GM12874 (cell line): ENCODE measurements around the gene MGMT.

ENCODE experiments used
- TF ChIP-seq, protein P1 (sequence below): IDR thresholded peaks from 2 replicates; pipeline ENCODE4 v1.5.1; 2011; ENCODE audit warnings: low read depth, mild to moderate bottlenecking, control low read depth, low read length, moderate library complexity; ENCODE audit not compliant: insufficient read depth

MGMT gene

DNA sequence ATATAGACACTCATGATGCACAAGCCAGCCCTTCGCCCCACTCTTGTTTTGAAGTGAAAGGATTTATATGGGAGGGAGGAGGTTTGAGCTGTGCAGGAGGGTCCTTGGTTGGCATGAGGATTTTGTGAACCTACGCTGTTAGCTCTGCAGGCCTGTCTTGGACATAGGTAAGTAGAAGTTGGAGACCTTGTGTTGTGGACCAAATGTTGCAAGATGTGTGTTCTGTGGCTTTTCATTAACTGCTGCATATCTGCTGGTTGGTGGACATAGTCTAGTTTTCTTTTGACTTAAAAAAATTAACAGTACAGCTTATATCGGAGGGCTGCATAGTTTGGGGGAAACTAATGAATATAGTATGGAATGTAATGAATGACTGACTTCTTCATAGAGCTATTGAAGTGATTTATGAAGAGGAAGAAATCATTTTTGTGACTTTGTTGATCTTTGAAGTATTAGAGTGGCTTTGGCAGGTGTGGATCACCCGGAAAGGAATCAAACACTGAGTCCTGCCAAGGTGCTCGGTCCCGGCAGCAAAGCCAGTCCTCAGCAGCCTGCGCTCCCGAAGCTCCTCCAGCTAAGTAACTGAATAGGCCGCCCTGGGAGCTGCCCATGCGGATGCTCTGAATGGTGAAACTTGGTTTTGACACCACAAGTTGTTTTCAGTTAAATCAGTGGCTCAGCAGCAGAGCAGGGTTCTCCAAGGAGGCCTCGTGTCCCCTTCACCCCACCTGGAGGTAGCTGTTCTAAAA lies 3.2 kb downstream of the MGMT start:
- TF ChIP-seq, protein P1, sequence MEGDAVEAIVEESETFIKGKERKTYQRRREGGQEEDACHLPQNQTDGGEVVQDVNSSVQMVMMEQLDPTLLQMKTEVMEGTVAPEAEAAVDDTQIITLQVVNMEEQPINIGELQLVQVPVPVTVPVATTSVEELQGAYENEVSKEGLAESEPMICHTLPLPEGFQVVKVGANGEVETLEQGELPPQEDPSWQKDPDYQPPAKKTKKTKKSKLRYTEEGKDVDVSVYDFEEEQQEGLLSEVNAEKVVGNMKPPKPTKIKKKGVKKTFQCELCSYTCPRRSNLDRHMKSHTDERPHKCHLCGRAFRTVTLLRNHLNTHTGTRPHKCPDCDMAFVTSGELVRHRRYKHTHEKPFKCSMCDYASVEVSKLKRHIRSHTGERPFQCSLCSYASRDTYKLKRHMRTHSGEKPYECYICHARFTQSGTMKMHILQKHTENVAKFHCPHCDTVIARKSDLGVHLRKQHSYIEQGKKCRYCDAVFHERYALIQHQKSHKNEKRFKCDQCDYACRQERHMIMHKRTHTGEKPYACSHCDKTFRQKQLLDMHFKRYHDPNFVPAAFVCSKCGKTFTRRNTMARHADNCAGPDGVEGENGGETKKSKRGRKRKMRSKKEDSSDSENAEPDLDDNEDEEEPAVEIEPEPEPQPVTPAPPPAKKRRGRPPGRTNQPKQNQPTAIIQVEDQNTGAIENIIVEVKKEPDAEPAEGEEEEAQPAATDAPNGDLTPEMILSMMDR = no peak

DNA sequence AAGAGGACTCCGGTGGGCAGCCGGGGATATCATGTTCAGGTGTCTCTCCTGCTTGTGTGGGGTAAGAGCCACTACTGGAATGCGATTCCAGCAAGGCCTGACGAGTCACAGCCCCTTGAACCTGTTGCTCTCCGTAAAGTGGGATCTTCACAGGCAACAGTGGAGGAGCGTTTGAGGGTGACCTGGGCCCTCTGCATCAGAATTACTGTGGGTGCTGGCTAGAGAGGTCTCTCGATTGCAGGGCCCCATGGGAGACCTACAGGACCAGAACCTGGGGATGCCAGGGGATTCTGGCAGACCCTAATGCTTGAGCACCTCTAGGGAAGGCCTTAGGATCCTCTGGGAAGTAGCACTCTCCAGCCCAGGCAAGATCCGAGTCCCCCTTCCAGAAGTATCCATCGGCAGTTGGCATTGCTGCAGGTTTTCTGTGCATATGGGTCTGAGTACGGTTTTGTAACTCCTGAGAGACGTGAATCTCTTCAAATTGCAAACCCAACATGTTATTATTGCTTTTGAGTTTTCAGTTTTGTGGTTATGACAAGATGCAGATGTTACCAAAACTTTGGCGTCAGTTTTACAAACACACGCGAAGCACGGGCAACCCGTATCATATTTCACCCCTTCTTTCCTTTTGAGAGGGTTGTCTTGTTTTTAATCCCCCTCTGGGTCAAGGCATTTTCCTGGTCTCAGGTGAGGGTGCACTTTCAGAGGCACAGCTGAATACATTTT lies 4.6 kb downstream of the MGMT start:
- TF ChIP-seq, protein P1 = no peak

DNA sequence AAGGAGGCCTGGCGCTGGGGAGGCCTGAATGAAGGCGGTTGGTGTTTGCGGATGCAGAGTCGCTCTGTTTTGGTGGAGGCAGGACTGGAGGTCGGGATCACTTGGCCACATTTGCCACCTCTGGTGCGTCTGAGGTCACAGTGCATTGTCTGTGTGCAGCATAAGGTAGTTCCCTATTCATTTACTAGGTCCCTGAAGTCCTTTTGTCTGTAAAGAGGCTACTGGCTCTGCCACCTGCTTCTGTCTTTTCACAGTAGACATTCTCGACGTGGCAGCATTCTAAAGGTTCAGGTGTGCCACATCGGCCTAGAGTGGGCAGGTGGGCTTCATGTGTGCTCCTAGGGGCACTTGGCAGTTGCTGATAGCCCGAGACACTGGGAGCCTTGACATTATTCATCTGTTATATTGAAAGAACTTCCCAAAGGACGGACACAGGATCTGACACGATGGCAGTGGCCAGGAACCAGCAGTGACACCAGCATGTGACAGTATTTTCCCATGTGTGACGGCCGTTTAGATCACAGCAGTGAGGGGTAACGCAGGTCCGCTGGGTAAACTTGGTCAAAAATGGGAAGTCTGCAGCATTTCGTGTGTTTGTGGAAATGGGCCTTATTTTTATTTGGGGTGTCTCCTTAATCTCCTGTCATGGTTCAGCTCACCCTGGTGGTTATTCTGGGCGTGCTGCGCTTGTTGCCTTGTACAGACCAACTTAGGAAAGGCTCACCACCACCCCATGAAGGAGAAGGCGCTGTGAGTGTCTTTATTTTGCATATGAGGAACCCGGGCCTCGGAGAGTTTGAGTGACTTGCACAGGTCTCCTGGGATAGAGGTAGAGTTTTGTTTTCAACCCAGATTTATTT lies 5.9 kb downstream of the MGMT start:
- TF ChIP-seq, protein P1 = no peak

DNA sequence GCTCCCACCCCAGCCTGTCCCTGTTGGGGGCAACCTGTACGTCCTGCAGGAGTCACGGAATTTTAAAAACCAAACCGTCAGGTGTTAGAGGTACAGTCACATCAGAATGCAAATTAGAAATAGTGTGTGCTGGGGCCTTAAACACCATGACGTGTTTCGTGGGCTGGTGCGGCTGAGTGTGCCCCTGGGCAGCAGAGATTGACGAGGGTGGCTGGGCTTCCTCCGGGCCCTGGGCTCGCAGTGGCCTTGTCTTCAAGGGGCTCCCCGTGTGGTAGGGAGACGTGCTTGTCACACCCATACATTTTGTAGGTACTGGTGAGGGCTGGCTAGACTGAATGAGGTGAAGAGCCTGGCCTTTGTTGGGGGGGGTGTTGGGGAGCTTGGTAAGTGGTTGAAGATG lies 7.6 kb downstream of the MGMT start:
- TF ChIP-seq, protein P1 = no peak

DNA sequence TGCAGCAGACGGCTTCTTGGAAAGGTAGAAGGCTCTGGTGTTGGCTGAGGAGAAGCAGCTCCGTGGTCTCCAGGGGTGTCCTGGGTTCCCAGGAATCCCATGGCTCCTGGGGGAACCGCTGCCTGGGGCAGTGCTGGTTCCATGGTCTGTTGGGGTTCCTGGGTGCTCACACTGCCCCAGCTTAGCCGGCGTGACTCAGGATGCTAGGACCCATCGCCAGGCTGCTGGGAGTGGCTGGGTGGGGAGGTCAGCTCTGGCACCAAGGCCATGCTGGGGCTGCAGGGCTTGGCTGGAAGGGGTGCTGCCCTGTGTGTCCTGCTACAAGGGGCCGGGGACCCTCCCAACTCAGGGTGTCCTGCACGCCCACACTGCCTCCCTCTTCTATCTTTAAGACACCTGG lies 9.4 kb downstream of the MGMT start:
- TF ChIP-seq, protein P1 = no peak

DNA sequence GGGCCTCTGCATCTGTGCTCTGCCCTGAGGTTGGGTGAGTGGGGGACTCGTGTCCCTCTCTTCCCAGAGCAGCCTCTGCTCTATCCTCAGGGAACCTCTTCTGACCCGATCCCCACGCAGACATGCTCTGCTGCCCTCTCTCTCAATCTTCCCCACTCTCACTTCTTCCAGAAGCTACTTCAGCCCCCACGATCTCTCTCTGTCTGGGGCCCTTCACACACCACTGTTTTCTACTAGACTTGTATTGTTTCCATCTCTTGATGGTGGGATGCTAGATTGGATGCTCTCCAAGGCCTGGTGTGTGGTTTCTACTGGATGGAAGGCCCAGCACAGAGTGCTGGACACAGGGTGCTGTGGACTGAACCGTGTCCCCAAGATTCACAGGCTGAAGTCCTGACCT lies 10.0 kb downstream of the MGMT start:
- TF ChIP-seq, protein P1 = no peak

DNA sequence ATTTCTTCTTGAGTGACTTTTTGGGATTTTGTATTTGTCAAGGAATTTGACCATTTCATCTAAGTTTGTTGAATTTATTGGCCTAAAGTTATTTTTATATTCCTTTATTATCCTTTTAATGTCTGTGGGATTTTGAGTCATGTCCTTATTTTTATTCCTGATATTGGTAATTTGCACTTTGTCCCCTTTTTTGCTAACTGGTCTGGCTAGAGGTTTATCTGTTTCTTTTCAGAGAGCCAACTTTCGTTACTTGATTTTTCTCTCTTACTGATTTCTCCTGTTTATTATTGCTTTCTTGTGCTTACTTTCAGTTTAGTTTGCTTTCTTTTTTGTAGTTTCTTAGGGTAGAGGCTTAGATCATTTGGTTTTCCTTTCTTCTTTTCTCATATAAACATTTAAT lies 14.6 kb downstream of the MGMT start:
- TF ChIP-seq, protein P1 = no peak
